Stimulated activated CD8-positive, alpha-beta memory T cell treated with anti-CD3 and anti-CD28 coated beads, Interleukin-4, amount 100 ng/mL, for 24 hours (primary cell): ENCODE measurements around the gene NOL6.
"Not testable (repeated sequence)": the region's sequence is repeated elsewhere in the genome, so short reads cannot be mapped to it uniquely, and the experiment has no call there.

Source experiments
- DNase-seq: peaks from one replicate; pipeline ENCODE4 v3.0.0-alpha.2; 2020; ENCODE audit warnings: low read depth

The NOL6 gene, protein sequence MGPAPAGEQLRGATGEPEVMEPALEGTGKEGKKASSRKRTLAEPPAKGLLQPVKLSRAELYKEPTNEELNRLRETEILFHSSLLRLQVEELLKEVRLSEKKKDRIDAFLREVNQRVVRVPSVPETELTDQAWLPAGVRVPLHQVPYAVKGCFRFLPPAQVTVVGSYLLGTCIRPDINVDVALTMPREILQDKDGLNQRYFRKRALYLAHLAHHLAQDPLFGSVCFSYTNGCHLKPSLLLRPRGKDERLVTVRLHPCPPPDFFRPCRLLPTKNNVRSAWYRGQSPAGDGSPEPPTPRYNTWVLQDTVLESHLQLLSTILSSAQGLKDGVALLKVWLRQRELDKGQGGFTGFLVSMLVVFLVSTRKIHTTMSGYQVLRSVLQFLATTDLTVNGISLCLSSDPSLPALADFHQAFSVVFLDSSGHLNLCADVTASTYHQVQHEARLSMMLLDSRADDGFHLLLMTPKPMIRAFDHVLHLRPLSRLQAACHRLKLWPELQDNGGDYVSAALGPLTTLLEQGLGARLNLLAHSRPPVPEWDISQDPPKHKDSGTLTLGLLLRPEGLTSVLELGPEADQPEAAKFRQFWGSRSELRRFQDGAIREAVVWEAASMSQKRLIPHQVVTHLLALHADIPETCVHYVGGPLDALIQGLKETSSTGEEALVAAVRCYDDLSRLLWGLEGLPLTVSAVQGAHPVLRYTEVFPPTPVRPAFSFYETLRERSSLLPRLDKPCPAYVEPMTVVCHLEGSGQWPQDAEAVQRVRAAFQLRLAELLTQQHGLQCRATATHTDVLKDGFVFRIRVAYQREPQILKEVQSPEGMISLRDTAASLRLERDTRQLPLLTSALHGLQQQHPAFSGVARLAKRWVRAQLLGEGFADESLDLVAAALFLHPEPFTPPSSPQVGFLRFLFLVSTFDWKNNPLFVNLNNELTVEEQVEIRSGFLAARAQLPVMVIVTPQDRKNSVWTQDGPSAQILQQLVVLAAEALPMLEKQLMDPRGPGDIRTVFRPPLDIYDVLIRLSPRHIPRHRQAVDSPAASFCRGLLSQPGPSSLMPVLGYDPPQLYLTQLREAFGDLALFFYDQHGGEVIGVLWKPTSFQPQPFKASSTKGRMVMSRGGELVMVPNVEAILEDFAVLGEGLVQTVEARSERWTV

DNA sequence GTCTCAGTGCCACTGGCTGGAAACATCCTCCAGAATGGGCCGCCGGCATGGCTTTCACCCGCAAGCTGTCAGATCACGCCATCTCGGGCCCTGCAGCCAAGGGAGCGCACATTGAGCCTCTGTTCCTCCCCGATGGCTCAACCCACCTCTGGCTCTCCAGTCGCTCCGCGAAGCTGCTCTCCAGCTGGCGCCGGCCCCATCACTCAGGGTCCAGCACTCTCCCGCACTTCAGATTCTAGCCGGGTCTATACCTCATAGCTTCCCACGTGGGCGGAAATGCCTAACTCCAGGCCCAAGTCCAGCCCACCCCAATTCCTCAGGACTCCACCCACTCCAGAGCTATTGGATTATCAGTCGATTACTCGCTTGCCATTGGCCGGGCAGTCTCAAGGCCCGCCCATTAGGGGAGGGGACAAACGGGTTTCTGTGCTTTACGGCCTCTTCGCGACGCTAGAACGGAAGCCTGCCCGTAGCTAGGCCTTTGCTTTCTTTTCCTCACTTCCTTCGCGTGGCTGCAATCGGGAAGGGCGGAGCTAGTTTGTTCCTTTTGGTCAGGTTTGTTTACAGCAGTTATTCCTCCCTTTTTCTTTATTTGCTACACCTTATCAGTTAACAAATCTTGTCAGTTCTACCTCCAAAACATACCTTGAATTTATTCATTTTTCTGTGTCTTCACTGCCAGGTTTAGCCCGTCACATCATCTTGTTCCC, at the start of gene NOL6:
Gene NOL6, minus strand, starts transcription at position 282 of the 710 bp plus-strand sequence. Its CDS starts 82 bp downstream, at position 200.
- DNase-seq, result peak; percentile 96

DNA sequence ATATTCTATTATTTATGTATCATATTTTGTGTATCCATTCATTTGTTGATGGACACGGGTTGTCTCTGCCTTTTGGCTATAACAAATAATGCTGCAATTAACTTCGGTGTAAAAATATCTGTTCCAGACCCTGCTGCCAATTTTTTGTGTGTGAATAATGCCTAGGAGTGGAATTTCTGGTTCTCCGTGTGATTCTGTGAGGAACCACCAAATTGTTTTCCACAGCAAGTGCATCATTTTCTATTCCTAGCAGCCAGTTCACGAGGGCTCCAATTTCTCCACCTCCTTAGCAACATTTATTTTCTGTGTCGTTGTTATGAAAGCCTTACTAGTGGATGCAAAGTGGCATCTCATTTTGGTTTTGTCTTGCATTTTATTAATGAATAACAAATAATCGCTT, 48.1 kb upstream of the NOL6 start:
- not testable (repeated sequence) for DNase-seq

DNA sequence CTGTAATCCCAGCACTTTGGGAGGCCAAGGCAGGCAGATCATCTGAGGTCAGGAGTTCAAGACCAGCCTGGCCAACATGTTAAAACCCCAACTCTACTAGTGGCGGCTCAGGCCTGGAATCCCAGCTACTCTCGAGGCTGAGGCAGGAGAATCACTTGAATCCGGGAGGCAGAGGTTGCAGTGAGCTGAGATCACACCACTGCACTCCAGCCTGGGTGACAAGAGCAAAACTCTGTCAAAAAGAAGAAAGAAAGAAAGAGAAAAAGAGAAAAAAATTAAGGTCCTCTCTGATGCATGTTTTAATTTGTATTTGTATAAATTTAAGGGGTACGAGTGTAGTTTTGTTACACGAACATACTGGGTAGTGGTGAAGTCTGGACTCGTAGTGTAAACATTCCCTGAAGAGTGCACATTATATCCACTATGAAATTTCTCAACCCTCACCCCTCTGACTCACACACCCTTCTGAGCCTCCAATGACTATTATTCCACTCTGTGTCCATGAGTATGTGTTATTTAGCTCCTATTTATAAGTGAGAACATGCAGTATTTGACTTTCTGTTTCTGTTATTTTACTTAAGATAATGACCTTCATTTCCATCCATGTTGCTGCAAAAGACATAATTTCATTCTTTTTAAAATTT, 44.3 kb upstream of the NOL6 start:
- not testable (repeated sequence) for DNase-seq

DNA sequence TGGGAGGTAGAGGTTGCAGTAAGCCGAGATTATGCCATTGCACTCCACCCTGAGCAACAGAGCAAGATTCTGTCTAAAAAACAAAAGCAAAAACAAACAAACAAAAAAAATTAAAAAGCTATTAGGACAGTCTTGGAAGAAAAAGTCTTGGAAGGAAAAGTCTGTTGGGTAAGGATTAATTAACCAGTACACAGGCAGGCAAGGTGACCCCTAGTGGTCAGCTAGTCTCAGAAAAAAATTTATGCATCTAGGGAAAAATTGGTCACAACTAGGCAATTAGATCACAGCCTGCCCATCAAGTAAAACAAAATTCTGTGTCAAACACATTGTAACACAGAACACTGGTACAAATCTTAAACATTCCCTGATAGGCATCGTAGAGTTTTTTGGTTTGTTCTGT, 43.6 kb upstream of the NOL6 start:
- DNase-seq, result no peak

DNA sequence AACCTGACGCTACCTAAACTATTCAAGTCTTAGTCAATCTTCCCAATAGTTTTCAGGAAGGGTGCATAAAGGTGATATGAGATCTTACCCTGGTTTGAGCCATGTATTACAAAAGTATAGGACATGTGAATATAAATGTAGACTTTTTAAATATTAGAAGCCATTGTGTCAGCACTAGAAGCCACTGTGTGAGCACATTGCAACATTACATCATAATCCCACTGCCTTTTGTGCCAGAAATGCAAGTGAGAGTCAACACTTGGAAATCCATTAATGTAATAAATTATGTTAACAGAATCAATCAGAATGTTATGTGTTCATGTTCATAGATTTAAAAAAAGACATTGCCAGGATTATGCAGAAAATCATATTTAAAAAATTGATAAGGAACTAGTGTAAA, 42.7 kb upstream of the NOL6 start:
- not testable (repeated sequence) for DNase-seq

DNA sequence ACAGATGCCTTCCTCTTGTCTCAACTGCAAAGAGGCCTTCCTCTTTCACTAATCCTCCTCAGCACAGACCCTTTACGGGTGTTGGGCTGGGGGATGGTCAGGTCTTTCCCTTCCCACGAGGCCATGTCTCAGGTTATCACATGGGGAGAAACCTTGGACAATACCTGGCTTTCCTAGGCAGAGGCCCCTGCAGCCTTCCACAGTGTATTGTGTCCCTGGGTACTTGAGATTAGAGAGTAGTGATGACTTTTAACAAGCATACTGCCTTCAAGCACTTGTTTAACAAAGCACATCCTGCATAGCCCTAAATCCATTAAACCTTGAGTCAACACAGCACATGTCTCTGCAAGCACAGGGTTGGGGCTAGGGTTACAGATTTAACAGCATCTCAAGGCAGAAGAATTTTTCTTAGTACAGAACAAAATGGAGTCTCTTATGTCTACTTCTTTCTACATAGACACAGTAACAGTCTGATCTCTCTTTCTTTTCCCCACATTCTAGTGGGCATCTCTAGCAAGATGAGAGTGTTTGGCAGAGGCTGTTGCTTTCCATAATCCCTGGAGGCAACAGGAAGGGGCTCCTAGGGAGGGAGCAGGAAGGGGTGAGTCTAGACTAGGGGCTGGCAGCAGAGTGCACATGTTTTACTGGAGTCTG, 41.7 kb upstream of the NOL6 start:
- DNase-seq, result not testable (repeated sequence)

DNA sequence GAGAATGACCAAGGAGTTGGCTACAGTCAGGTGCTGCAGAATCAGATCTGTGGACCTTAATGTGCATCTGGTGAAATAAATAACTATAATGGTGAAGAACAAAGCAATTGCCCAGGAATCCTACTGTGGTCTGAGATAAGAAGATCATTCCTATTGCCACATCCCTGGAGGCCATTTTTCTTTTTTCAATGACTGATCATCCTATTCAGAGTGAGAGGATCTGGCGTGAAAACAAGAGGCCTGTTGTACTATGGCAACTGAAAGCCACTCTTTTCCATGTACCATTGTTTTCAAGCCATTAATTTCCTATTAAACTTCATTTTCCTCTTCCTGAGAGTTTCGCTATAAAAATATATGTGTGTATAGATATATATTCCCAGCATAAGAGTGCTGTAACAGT, 38.8 kb upstream of the NOL6 start:
- DNase-seq, result not testable (repeated sequence)

DNA sequence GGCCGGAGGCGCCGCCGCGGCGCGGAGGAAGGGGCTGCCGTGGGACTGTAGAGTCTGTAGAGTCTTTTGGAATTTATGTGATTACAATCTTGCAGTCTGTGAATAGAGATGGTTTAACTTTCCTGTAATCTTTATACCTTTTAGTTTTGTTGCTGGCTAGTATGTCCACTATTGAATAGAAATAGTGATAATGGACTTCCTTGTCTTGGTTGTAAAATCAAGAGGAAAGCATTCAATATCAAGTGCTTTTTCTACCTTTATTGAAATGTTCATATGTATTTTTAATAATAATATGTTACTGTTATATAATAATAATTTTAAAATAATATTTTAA, 37.4 kb upstream of the NOL6 start:
- not testable (repeated sequence) for DNase-seq

DNA sequence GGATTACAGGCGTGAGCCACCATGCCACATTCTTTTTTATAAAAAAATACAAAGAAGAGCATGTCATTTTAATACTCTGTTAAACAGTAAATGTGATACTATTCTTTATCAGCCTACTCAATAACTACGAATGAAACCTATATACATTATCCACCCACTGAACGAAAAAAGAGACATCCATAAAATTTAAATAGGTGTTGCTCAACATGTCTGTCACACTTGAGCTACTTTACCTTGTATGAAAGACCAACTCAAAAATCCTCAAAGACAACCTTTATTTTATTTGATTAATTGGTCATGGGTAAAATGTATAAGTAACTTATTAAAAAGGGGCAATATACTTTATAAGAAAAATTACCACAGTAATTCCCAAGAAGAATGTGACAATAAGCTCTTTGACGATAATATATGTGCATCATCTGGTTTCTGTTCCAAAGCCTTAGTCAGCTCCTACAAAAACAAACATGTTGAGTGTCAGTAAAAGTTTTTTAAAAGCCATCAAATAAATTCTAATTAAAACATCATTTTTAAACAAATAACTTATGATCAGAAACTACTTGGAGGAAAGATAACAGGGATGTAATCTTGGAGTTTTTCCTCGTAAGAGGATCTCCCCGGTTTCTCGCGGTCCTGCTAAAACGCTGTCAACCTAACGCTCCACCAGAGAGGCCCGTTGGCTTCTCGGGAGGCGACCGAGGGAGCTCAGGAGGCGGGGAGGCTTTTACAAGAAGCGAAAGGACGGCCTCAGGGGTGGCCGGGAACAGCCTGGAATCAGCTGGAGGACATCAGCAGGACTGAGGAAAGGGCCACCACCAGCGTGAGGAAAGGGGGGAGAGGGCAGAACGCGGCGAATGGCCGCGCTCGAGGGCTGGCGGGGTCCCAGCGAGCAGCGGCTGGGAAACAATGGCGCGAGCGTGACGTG, 36.8 kb upstream of the NOL6 start:
- DNase-seq, result no peak

DNA sequence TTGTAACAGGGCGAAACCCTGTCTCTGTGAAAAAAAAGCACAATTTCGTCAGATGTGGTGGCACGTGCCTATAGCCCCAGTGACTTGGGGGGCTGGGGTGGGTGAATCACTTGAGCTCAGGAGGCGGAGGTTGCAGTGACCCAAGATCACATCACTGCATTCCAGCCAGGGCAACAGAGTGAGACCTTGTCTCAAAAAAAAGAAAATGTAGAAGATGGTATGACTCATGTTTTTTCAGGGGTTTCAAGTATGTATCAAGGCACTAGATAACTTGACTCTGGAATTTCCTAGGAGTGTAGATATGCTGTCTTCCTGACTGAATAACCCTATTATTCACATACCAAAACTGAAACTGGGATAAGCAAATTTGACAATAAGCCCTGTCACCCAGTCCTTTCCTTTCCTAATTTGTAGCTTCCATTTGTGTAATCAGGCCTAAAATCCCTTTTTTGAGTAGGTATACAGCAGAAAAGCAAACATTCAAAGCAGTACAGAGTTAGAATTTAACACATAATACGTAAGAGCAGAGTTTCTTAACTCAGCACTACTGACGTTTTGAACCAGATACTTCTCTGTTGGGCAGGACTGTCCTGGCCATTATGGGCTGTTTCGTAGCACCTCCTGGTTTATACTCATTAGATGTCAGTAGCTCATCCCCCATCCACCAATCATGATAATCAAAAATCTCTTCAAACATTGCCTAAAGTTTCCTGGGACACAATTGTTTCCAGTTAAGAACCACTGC, 33.1 kb upstream of the NOL6 start:
- no peak for DNase-seq

DNA sequence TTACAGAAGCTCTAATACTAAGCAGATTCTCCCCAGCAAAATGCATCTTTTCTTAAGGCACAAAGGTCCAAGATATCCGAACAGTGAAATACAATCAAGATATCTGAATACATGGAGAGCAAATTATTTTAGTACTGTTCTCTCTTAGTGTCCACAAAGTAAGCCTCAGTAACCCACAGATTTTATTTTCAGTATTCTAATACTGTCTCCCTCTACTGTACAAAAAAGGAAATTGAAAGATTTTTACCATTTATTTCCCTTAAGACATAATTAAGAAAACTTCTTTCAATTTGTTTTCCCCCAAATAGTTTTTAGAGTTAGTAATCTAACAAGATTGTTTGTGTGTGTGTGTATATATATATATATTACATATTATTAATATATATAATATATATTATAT, 24.7 kb upstream of the NOL6 start:
- no peak for DNase-seq

DNA sequence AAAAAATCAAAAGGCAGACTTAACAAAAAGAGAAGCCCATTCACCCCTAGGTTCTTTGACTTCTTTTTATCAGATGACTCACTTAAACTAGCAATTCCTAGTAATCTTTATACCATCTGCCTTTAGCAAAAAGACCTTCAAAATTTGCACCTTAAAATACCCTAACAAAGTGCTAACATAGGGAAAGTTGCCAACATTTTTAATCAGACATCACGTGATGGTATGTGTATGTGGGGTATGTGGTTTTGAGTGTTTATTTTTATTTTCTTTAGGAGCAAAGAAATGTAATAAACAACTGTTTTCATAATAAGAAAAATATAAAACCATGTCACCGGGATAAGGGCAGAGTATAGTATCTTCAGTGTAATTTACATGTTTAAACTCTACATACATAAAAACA, 20.1 kb upstream of the NOL6 start:
- DNase-seq, result not testable (repeated sequence)

DNA sequence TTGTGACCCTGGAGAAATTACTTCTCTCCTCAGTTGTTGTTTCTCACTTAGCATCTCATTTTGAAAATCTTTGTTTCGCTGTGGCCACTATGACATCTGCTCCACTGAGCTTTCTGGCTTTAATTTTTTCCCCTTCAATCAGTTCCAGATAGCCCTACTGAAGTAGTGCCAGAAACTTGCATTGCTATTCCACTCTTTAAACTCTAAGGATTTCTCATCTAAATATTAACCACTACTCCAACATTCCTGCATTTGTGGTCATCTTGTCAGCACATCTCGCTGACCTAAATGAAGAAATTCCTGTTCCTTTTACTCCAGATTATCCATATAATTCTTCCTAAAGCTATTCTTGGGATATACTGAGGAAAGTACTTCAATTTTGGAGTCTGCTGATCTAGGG, 15.3 kb upstream of the NOL6 start:
- DNase-seq, result no peak

DNA sequence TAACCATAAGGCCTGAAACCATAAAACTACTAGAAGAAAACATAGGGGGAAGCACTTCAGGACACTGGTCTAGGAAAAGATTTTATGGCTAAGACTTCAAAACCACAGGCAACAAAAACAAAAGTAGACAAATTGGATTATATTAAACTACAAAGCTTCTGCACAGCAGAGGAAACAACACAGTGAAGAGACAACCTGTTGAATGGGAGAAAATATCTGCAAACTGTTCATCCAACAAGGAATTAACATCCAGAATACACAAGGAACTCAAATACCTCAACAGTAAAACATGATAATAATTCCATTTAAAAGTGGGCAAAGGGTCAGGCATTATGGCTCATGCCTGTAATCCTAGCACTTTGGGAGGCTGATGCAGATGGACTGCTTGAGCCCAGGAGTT, 11.6 kb upstream of the NOL6 start:
- DNase-seq, result not testable (repeated sequence)

DNA sequence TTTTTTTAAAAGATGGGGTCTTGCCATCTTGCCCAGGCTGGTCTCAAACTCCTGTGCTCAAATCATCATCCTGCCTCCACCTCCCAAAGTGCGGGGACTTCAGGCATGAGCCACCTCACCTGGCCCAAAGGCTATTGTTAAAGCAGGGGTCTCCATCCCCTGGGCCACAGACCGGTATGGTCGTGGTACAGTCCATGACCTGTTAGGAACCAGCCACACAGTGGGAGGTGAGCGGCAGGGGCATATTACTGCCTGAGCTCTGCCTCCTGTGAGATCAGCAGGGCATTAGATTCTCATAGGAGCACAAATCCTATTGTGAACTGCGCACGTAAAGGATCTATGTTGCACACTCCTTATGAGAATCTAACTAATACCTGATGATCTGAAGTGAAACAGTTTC, 7.3 kb upstream of the NOL6 start:
- DNase-seq, result no peak

DNA sequence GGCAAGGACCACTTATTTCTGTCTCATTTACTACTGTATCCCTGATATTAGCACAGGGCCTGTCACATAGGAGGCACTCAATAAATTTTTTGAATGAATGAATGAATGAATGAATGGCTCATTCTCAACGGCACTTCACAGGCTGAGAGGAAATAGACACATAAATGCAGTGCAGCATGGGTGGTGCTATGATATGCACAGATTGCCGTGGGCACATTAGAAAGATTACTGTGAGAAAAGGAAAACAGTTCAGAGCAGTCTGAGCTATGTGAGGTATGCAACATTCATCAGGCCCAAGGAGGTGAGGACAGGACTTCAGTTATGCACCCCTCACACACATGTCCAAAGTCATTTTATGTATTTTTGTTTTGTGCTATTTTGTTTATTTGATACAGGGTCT, 6.4 kb upstream of the NOL6 start:
- no peak for DNase-seq

DNA sequence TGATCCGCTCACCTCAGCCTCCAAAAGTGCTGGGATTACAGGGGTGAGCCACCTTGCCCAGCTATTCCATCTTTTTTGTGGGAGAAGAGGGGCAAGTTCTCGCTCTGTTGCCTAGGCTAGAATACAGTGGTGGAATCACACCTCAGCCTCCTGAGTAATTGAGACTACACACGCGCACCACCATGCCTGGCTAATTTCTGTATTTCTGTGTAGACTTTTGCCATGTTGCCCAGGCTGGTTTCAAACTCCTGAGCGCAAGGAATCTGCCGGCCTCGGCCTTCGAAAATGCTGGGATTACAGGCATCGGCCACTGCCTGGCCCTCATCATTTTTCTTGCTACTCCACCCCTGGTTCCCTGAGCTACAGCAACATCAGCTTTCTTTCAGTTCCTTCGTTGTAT, 2.8 kb upstream of the NOL6 start:
- no peak for DNase-seq

DNA sequence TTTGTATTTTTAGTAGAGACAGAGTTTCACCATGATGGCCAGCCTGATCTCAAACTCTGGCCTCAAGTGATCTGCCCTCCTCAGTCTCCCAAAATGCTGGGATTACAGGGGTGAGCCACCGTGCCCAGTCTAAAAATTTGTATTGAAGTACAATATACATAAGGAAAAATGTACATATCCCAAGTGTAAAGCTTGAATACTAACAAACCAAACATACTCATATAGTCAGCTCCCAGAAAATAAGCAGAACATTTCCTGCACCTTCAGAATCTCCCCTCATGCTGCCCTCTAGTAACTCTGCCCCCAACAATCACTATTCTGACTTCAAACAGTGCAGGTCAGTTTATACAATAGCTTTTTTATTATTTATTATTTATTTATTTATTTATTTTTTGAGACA, 1.6 kb upstream of the NOL6 start:
- DNase-seq, result no peak
